H1 (cell line): ENCODE results near the gene FAR2. TPM values are rescaled to one million over a fixed set of nuclear protein-coding genes. Genes with fewer than 3 reads are reported as not detected.
"Not testable (repeated sequence)": the region's sequence is repeated elsewhere in the genome, so short reads cannot be mapped to it uniquely, and the experiment has no call there.

Experiments
- CTCF ChIA-PET: fragments of 300-600 bp; sonication (Branson Sonifier 250); formaldehyde crosslinking; loops from one replicate; lab custom pipeline; 2021; ENCODE audit not compliant: partially characterized antibody; lab: Charles Lee
- POLR2A ChIA-PET: fragments of 300-600 bp; sonication (Branson Sonifier 250); formaldehyde crosslinking; loops from one replicate; lab custom pipeline; 2021; ENCODE audit warnings: inconsistent platforms; ENCODE audit not compliant: partially characterized antibody; lab: Charles Lee
- DNase-seq, 2 experiments: peaks; one replicate each; pipeline versions ENCODE4 v3.0.0 to v3.0.0-alpha.2; 2010 to 2022; ENCODE audit warnings: low spot score in 2 of 2, low read depth in 1 of 2, mixed read lengths in 1 of 2
- FAIRE-seq: peaks from 2 replicates; lab custom pipeline; 2011; peaks lifted over from hg19 to GRCh38; lab: Jason Lieb, UNC
- H2AFZ ChIP-seq: 2 replicates; pipeline ENCODE4 v1.8.1; 2012; ENCODE audit warnings: low read length, inconsistent platforms
- H2AK5ac ChIP-seq: 2 replicates; pipeline ENCODE4 v1.6.1; 2013; ENCODE audit warnings: low read depth, low read length
- H2BK120ac ChIP-seq: replicated peaks from 2 replicates; pipeline ENCODE3; 2013; ENCODE audit warnings: low read depth, low read length, inconsistent platforms
- H2BK12ac ChIP-seq: 2 replicates; pipeline ENCODE4 v1.6.1; 2013; ENCODE audit warnings: low read depth, low read length
- H2BK15ac ChIP-seq: 2 replicates; pipeline ENCODE4 v1.6.1; 2013; ENCODE audit warnings: low read length
- H2BK20ac ChIP-seq: 2 replicates; pipeline ENCODE4 v1.6.1; 2013; ENCODE audit warnings: low read length
- H2BK5ac ChIP-seq: 2 replicates; pipeline ENCODE4 v1.6.1; 2013; ENCODE audit warnings: low read depth, low read length
- H3K14ac ChIP-seq: 2 replicates; pipeline ENCODE4 v1.6.1; 2013; ENCODE audit warnings: inconsistent platforms; ENCODE audit not compliant: insufficient read length
- H3K18ac ChIP-seq: 2 replicates; pipeline ENCODE4 v1.6.1; 2013; ENCODE audit warnings: low read length; ENCODE audit errors: extremely low read depth
- H3K23ac ChIP-seq: 2 replicates; pipeline ENCODE4 v1.6.1; 2013; ENCODE audit warnings: inconsistent platforms; ENCODE audit not compliant: insufficient read length
- H3K23me2 ChIP-seq: 2 replicates; pipeline ENCODE4 v1.6.1; 2013; ENCODE audit warnings: low read depth, low read length
- H3K27ac ChIP-seq: 2 replicates; pipeline ENCODE4 v1.6.1; 2011; ENCODE audit warnings: low read depth, low read length, inconsistent platforms
- H3K27me3 ChIP-seq, 4 experiments: replicated peaks in 1 of 4; 1 replicate in 1 of 4; 2 replicates in 3 of 4; pipeline versions ENCODE4 v1.6.1 to v1.8.1; 2011 to 2013; ENCODE audit warnings: low read length in 3 of 4, mild to moderate bottlenecking in 3 of 4, inconsistent platforms in 2 of 4, mixed read lengths in 2 of 4, moderate library complexity in 1 of 4; ENCODE audit not compliant: control insufficient read depth in 3 of 4, insufficient read depth in 3 of 4; ENCODE audit errors: extremely low read depth in 1 of 4
- H3K36me3 ChIP-seq, 4 experiments: 2 replicates each; pipeline versions ENCODE4 v1.6.1 to v1.8.1; 2011 to 2013; ENCODE audit warnings: mild to moderate bottlenecking in 4 of 4, low read length in 3 of 4, moderate library complexity in 2 of 4, control low read depth in 1 of 4, inconsistent platforms in 1 of 4; ENCODE audit not compliant: insufficient read depth in 4 of 4, control insufficient read depth in 2 of 4
- H3K4ac ChIP-seq: replicated peaks from 2 replicates; pipeline ENCODE3; 2013; ENCODE audit warnings: low read length, low read depth, mixed read lengths, inconsistent platforms; ENCODE audit not compliant: insufficient read length
- H3K4me1 ChIP-seq, 4 experiments: replicated peaks in 1 of 4; 1 replicate in 1 of 4; 2 replicates in 3 of 4; pipeline versions ENCODE4 v1.6.1 to v1.8.1; 2011 to 2013; ENCODE audit warnings: low read length in 3 of 4, inconsistent platforms in 2 of 4, mixed read lengths in 1 of 4; ENCODE audit not compliant: insufficient read depth in 4 of 4, control insufficient read depth in 3 of 4
- H3K4me2 ChIP-seq, 2 experiments: 2 replicates each; pipeline versions ENCODE4 v1.6.1 to v1.8.1; 2011 to 2013; ENCODE audit warnings: low read depth in 2 of 2, low read length in 2 of 2, control low read depth in 1 of 2, inconsistent platforms in 1 of 2, mild to moderate bottlenecking in 1 of 2; ENCODE audit not compliant: insufficient read depth in 1 of 2
- H3K4me3 ChIP-seq, 4 experiments: fragments of 200-600, 300-600 bp in 1 of 4; sonication (generic), shearing (Covaris generic), sonication (Bioruptor Twin) in 1 of 4; 2 replicates each; pipeline versions ENCODE4 v1.5.1 to v1.8.1; 2011 to 2016; ENCODE audit warnings: low read length in 4 of 4, low read depth in 3 of 4, control low read depth in 2 of 4, inconsistent platforms in 2 of 4, mild to moderate bottlenecking in 2 of 4, mixed read lengths in 1 of 4, moderate library complexity in 1 of 4; ENCODE audit not compliant: insufficient read depth in 2 of 4; ENCODE audit errors: extremely low read depth in 1 of 4
- H3K56ac ChIP-seq: replicated peaks from 2 replicates; pipeline ENCODE3; 2013; ENCODE audit warnings: low read depth, mild to moderate bottlenecking, mixed read lengths, low read length, inconsistent platforms; ENCODE audit not compliant: insufficient read length
- H3K79me1 ChIP-seq: 2 replicates; pipeline ENCODE4 v1.6.1; 2013; ENCODE audit warnings: low read depth, low read length, control low read depth
- H3K79me2 ChIP-seq, 2 experiments: 2 replicates each; pipeline versions ENCODE4 v1.6.1 to v1.8.1; 2012 to 2013; ENCODE audit warnings: low read length in 2 of 2, mild to moderate bottlenecking in 2 of 2, inconsistent platforms in 1 of 2; ENCODE audit not compliant: insufficient read depth in 2 of 2, control insufficient read depth in 1 of 2
- H3K9ac ChIP-seq, 4 experiments: replicated peaks in 1 of 4; 1 replicate in 1 of 4; 2 replicates in 3 of 4; pipeline versions ENCODE4 v1.6.1 to v1.8.1; 2011 to 2013; ENCODE audit warnings: low read depth in 3 of 4, low read length in 3 of 4, control low read depth in 2 of 4, mild to moderate bottlenecking in 2 of 4, moderate library complexity in 2 of 4, inconsistent platforms in 1 of 4; ENCODE audit errors: extremely low read depth in 1 of 4
- H3K9me3 ChIP-seq, 2 experiments: 2 replicates each; pipeline versions ENCODE4 v1.6.1 to v1.8.1; 2012 to 2013; ENCODE audit warnings: mild to moderate bottlenecking in 2 of 2, moderate library complexity in 2 of 2, control low read depth in 1 of 2, inconsistent platforms in 1 of 2, low read depth in 1 of 2, low read length in 1 of 2, mixed read lengths in 1 of 2; ENCODE audit not compliant: insufficient read depth in 2 of 2
- H4K20me1 ChIP-seq, 2 experiments: replicated peaks in 1 of 2; 2 replicates each; pipeline versions ENCODE3 to v1.8.1; 2011 to 2013; ENCODE audit warnings: inconsistent platforms in 2 of 2, low read length in 2 of 2, mild to moderate bottlenecking in 1 of 2; ENCODE audit not compliant: insufficient read depth in 2 of 2, control insufficient read depth in 1 of 2
- H4K5ac ChIP-seq: 2 replicates; pipeline ENCODE4 v1.6.1; 2013; ENCODE audit warnings: low read length, low read depth, mixed read lengths, inconsistent platforms; ENCODE audit not compliant: insufficient read length
- H4K8ac ChIP-seq: 2 replicates; pipeline ENCODE4 v1.8.0; 2013; ENCODE audit warnings: mild to moderate bottlenecking, moderate library complexity, low read length, inconsistent platforms; ENCODE audit not compliant: insufficient read depth; ENCODE audit errors: extremely low read depth
- H4K91ac ChIP-seq: replicated peaks from 2 replicates; pipeline ENCODE3; 2013; ENCODE audit warnings: low read length, mixed read lengths, inconsistent platforms; ENCODE audit not compliant: insufficient read length
- WGBS, 2 experiments: shearing (Covaris generic) in 1 of 2; methylation state at CpG; one replicate each; pipeline versions ENCODE4 v1.1.6 to v1.1.7; 2013 to 2015; ENCODE audit warnings: low lambda C conversion rate in 2 of 2, mixed read lengths in 2 of 2, inconsistent platforms in 1 of 2, low coverage in 1 of 2, missing lambda C conversion rate in 1 of 2; ENCODE audit not compliant: insufficient replicate concordance in 2 of 2, insufficient coverage in 1 of 2, insufficient read length in 1 of 2; ENCODE audit errors: extremely low coverage in 1 of 2, missing lambda C conversion rate in 1 of 2; 5-methylcytosine and 5-hydroxymethylcytosine counted together
- polyA plus RNA-seq, 7 experiments: library from polyadenylated mRNA; depleted of rRNA in 3 of 7; stranded (reverse) in 5 of 7; unstranded in 2 of 7; fragments of >200 nt in 5 of 7; fragments of 200-250 nt in 2 of 7; gene quantifications; 1 replicate in 5 of 7; 2 replicates in 1 of 7; 4 replicates in 1 of 7; pipeline versions ENCODE4 v1.2.1 to v1.2.3, GENCODE V29; 2011 to 2013; ENCODE audit warnings: missing spikeins in 2 of 7, mixed read lengths in 2 of 7
- total RNA-seq: library from RNA; stranded (reverse); fragmentation: NEBNext Ultra II Directional; extraction: Animal tissue kit (Norgen Biotek cat#: 25700); gene quantifications from 2 replicates; pipeline ENCODE4 v1.2.1, GENCODE V29; 2021

The FAR2 gene
- total and polyA plus RNA-seq, 2 of the 8 experiments (the other 6 are each of a cell fraction or from before 2014, with no cell fraction given), result 24.0 to 24.1 TPM

GRCh38 chr12:29385194-29385593 is 236.1 kb downstream of the FAR2 start:
- H3K4me2 ChIP-seq, H4K20me1 ChIP-seq, H2BK5ac ChIP-seq, H3K56ac ChIP-seq, H4K91ac ChIP-seq, H3K27me3 ChIP-seq, DNase-seq, H3K14ac ChIP-seq, H2BK15ac ChIP-seq, H3K4ac ChIP-seq, H2AK5ac ChIP-seq, POLR2A ChIA-PET, H3K18ac ChIP-seq, H3K9me3 ChIP-seq, H2BK12ac ChIP-seq, H3K4me3 ChIP-seq, H3K79me2 ChIP-seq, H3K27ac ChIP-seq, H4K5ac ChIP-seq, FAIRE-seq, H2BK20ac ChIP-seq, H2BK120ac ChIP-seq, H3K36me3 ChIP-seq, H3K4me1 ChIP-seq, H4K8ac ChIP-seq, H3K9ac ChIP-seq, H3K23ac ChIP-seq, H3K79me1 ChIP-seq, H3K23me2 ChIP-seq: not testable (repeated sequence)
- H2AFZ ChIP-seq, result 0 out of 2 replicates have a peak overlapping the region, but pooled peaks have one; percentile 62
- 91% methylated on average over 13 of the region's 17 CpGs; no CpG with 5 or more reads in 1 of the 2 experiments for WGBS, 2 experiments
- CTCF ChIA-PET, result interaction anchor here (1.4 kb wide), 1 partner anchor 168 kb away, joined by 3 read pairs; no protein-coding TSS in a partner anchor

Other genes with a start within 250 kb of the FAR2 start
- gene ERGIC2, start 231.9 kb downstream of the FAR2 start, total RNA-seq, result 54.8 and 61.8 TPM in 2 replicates
- gene ERGIC2, start 231.9 kb downstream of the FAR2 start, polyA plus RNA-seq (2011; rRNA removed), result 7.0 and 16.5 TPM in 2 replicates